Small intestine (tissue), 7 donors: ENCODE data around the gene RDH8. TPM values are rescaled to one million over a fixed set of nuclear protein-coding genes. Genes with fewer than 3 reads are reported as not detected.

Experiments
- DNase-seq, 2 donors: peaks; one replicate each; pipeline versions ENCODE4 v3.0.0 to v3.0.0-alpha.2; 2013
- FAIRE-seq: peaks from 2 replicates; lab custom pipeline; 2012; peaks lifted over from hg19 to GRCh38; lab: Jason Lieb, UNC
- H3K27ac ChIP-seq, 3 donors: one replicate each; pipeline ENCODE4 v1.5.1; 2013; ENCODE audit warnings: low read length in 2 of 3, mild to moderate bottlenecking in 2 of 3, control low read depth in 1 of 3, inconsistent platforms in 1 of 3, low read depth in 1 of 3, moderate library complexity in 1 of 3
- H3K27me3 ChIP-seq, 3 donors: one replicate each; pipeline ENCODE4 v1.6.1; 2013; ENCODE audit warnings: low read length in 3 of 3, inconsistent platforms in 1 of 3; ENCODE audit not compliant: control insufficient read depth in 3 of 3, insufficient read depth in 3 of 3
- H3K36me3 ChIP-seq, 3 donors: one replicate each; pipeline ENCODE4 v1.6.1; 2013; ENCODE audit warnings: low read length in 3 of 3, inconsistent platforms in 1 of 3, low read depth in 1 of 3, mild to moderate bottlenecking in 1 of 3, moderate library complexity in 1 of 3; ENCODE audit not compliant: control insufficient read depth in 3 of 3, insufficient read depth in 2 of 3
- H3K4me1 ChIP-seq, 3 donors: one replicate each; pipeline ENCODE4 v1.6.1; 2013; ENCODE audit warnings: low read length in 2 of 3, inconsistent platforms in 1 of 3, low read depth in 1 of 3, mild to moderate bottlenecking in 1 of 3, moderate library complexity in 1 of 3; ENCODE audit not compliant: control insufficient read depth in 3 of 3, insufficient read depth in 2 of 3
- H3K4me3 ChIP-seq, 3 donors: one replicate each; pipeline ENCODE4 v1.5.1; 2013; ENCODE audit warnings: low read length in 3 of 3, control low read depth in 1 of 3, inconsistent platforms in 1 of 3, low read depth in 1 of 3, mild to moderate bottlenecking in 1 of 3, moderate library complexity in 1 of 3
- H3K9me3 ChIP-seq, 2 donors: one replicate each; pipeline ENCODE4 v1.6.1; 2013; ENCODE audit warnings: low read depth in 1 of 2, low read length in 1 of 2; ENCODE audit not compliant: control insufficient read depth in 2 of 2, insufficient read depth in 1 of 2
- WGBS, 3 donors: extraction: QIAGEN DNeasy Blood & Tissue Kit; methylation state at CpG; one replicate each; pipeline ENCODE4 v1.1.7; 2013; 5-methylcytosine and 5-hydroxymethylcytosine counted together
- polyA plus RNA-seq, 4 donors: library from polyadenylated mRNA; stranded (reverse) in 3 of 4; unstranded in 1 of 4; fragments of 200-250 nt in 3 of 4; fragments of 120-200 nt in 1 of 4; gene quantifications; one replicate each; pipeline versions ENCODE4 v1.2.1 to v1.2.3, GENCODE V29; 2013
- donor health status: healthy with polysubstance abuse.
- donor health status: control.
- donor health status: control.
- donor health status: Bipolar disorder and iron deficiency.
- donor health status: healthy.

Gene RDH8
- polyA plus RNA-seq, 4 donors, result not detected

GRCh38 chr19:10061717-10062310 lies 48.5 kb downstream of the RDH8 start:
- H3K27me3 ChIP-seq, result no peaks in the 10 kb centered on the region
- DNase-seq (no peak), FAIRE-seq (no peak)
- no peaks in the 10 kb centered on the region for H3K4me1 ChIP-seq
- H3K4me3 ChIP-seq, result no peak overlapping the region
- no peak overlapping the region for H3K27ac ChIP-seq
- no peaks in the 10 kb centered on the region for H3K36me3 ChIP-seq
- no peaks in the 10 kb centered on the region for H3K9me3 ChIP-seq
- WGBS, 3 donors, result 32 to 43% (median 32%) methylated on average over 14 to 21 of the region's 21 CpGs

GRCh38 chr19:10068205-10068604 lies 54.9 kb downstream of the RDH8 start:
- FAIRE-seq (no peak), DNase-seq (no peak)
- H3K36me3 ChIP-seq, result no peaks in the 10 kb centered on the region
- no peaks in the 10 kb centered on the region for H3K27me3 ChIP-seq
- no peaks in the 10 kb centered on the region for H3K4me1 ChIP-seq
- H3K4me3 ChIP-seq, result no peak overlapping the region
- WGBS, 3 donors, result 64 to 66% (median 64%) methylated on average over 4 of the region's 4 CpGs
- peaks cover 0 to under 1% of the 10 kb centered on the region in 2 donors for H3K9me3 ChIP-seq
- H3K27ac ChIP-seq, result no peak overlapping the region

- Histone ChIP-seq H3K9me3 (peaks cover 0 to 9% of the 10 kb centered on the region in 2 donors), H3K27ac (no peak overlapping the region), H3K4me1 (no peaks in the 10 kb centered on the region), H3K36me3 (no peaks in the 10 kb centered on the region), H3K4me3 (no peak overlapping the region), H3K27me3 (no peaks in the 10 kb centered on the region)
- FAIRE-seq (no peak), DNase-seq (no peak)
- WGBS, 3 donors, result 58 to 75% (median 63%) methylated on average over 6 of the region's 6 CpGs
These were observed 55.8 kb downstream of the RDH8 start for GRCh38 chr19:10069046-10069445.

GRCh38 chr19:10070730-10071446 lies 57.6 kb downstream of the RDH8 start:
- no peak for DNase-seq
- WGBS, 3 donors, result 68 to 74% (median 74%) methylated on average over 22 of the region's 22 CpGs

More at GRCh38 chr19:10070730-10071446, 57.6 kb downstream of the RDH8 start:
- H3K27ac ChIP-seq, result no peak overlapping the region
- no peaks in the 10 kb centered on the region for H3K36me3 ChIP-seq
- H3K27me3 ChIP-seq, result no peaks in the 10 kb centered on the region
- FAIRE-seq, result no peak
- no peak overlapping the region for H3K4me3 ChIP-seq
- peaks cover 0 to 11% of the 10 kb centered on the region in 2 donors for H3K9me3 ChIP-seq
- no peaks in the 10 kb centered on the region for H3K4me1 ChIP-seq

Other genes with a start within 250 kb of the RDH8 start
- gene ZNF846, start 244.7 kb upstream of the RDH8 start, polyA plus RNA-seq, result 10 to 100 TPM in 1 of 4 donors, 1 to 10 TPM in 3; 2.2 to 16.7 (median 2.8) TPM
- gene FBXL12, start 194.4 kb upstream of the RDH8 start, polyA plus RNA-seq, result 10 to 100 TPM; 17.1 to 39.4 (median 31.7) TPM
- 1,000 to 10,000 TPM in 1 of 4 donors, 100 to 1,000 TPM in 3; 282 to 1,357 (median 757) TPM for gene UBL5, start 185.6 kb upstream of the RDH8 start, polyA plus RNA-seq
- gene PIN1, start 178.2 kb upstream of the RDH8 start, polyA plus RNA-seq, result 100 to 1,000 TPM in 1 of 4 donors, 10 to 100 TPM in 3; 42.5 to 109 (median 82.5) TPM
- 1 to 10 TPM in 2 of 4 donors, under 1 TPM in 2; 0.45 to 8.4 (median 1.9) TPM for gene OLFM2, start 77.0 kb upstream of the RDH8 start, polyA plus RNA-seq
- gene COL5A3, start 3.0 kb upstream of the RDH8 start, polyA plus RNA-seq, result 1 to 10 TPM in 2 of 4 donors, under 1 TPM in 2; 0.54 to 6.1 (median 1.5) TPM
- gene SHFL, start 72.8 kb downstream of the RDH8 start, polyA plus RNA-seq, result 10 to 100 TPM; 32.5 to 60.8 (median 37.0) TPM
- 1 to 10 TPM in 1 of 4 donors, under 1 TPM in 3; 0.45 to 8.7 (median 0.63) TPM for gene ANGPTL6, start 89.2 kb downstream of the RDH8 start, polyA plus RNA-seq
- gene PPAN, start 92.9 kb downstream of the RDH8 start, polyA plus RNA-seq, result 10 to 100 TPM; 26.2 to 48.3 (median 35.3) TPM
- gene P2RY11, start 98.2 kb downstream of the RDH8 start, polyA plus RNA-seq, result 10 to 100 TPM in 2 of 4 donors, 1 to 10 TPM in 2; 3.8 to 14.6 (median 9.9) TPM
- gene EIF3G, start 106.4 kb downstream of the RDH8 start, polyA plus RNA-seq, result 100 to 1,000 TPM; 138 to 218 (median 213) TPM
- gene DNMT1, start 181.5 kb downstream of the RDH8 start, polyA plus RNA-seq, result 10 to 100 TPM in 3 of 4 donors, 1 to 10 TPM in 1; 10.0 to 44.8 (median 22.9) TPM
- gene S1PR2, start 217.8 kb downstream of the RDH8 start, polyA plus RNA-seq, result 1 to 10 TPM in 2 of 4 donors, under 1 TPM in 1, not detected in 1; 0.81 to 4.3 (median 3.2) TPM
- gene MRPL4, start 238.7 kb downstream of the RDH8 start, polyA plus RNA-seq, result 10 to 100 TPM; 35.0 to 85.8 (median 48.0) TPM